GM12891 (cell line): ENCODE data around the gene IL1RAPL1.

Source experiments
- DNase-seq: peaks from one replicate; pipeline ENCODE4 v3.0.0; 2011; ENCODE audit warnings: low spot score; ENCODE audit not compliant: insufficient read length
- FAIRE-seq: peaks from 2 replicates; lab custom pipeline; 2011; peaks lifted over from hg19 to GRCh38; lab: Jason Lieb, UNC
- PAX5 ChIP-seq: IDR thresholded peaks from 2 replicates; pipeline ENCODE4 v1.6.1; 2011; ENCODE audit warnings: low read length, moderate library complexity, mild to moderate bottlenecking; ENCODE audit not compliant: insufficient read depth, severe bottlenecking
- POLR2A ChIP-seq: IDR thresholded peaks from 2 replicates; pipeline ENCODE4 v1.6.1; 2011; ENCODE audit warnings: low read depth, low read length, control low read depth
- POLR2AphosphoS5 ChIP-seq: IDR thresholded peaks from 2 replicates; pipeline ENCODE4 v1.6.1; 2011; ENCODE audit warnings: low read depth, low read length, control low read depth
- POU2F2 ChIP-seq: IDR thresholded peaks from 2 replicates; pipeline ENCODE4 v1.6.1; 2011; ENCODE audit warnings: low read depth, mild to moderate bottlenecking, control low read depth, low read length, moderate library complexity
- SPI1 ChIP-seq: IDR thresholded peaks from 2 replicates; pipeline ENCODE4 v1.6.1; 2011; ENCODE audit warnings: low read depth, low read length, control low read depth
- TAF1 ChIP-seq: IDR thresholded peaks from 2 replicates; pipeline ENCODE4 v1.6.1; 2011; ENCODE audit warnings: low read depth, low read length, control low read depth

IL1RAPL1 gene

DNA sequence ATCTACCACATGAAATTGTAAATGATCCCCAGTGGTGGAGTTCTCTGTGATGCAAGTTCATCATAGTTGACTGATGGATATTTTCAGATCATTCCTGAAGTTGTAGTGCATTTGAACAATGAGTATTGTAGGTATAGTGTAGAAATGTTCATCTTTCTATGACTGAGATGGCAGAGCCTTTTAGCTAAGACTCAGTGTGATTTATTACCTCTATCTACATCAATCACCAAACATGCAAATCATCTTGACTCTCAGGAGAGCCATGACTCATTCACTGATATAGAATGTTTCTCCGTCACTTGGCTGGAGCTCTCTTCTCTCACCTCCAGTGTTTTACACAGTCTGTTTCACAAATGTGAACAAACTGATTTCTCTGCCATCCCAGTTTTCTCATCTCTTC, 392.6 kb downstream of the IL1RAPL1 start:
- FAIRE-seq (no peak), DNase-seq (no peak)
- TF ChIP-seq POLR2AphosphoS5, result no peak

DNA sequence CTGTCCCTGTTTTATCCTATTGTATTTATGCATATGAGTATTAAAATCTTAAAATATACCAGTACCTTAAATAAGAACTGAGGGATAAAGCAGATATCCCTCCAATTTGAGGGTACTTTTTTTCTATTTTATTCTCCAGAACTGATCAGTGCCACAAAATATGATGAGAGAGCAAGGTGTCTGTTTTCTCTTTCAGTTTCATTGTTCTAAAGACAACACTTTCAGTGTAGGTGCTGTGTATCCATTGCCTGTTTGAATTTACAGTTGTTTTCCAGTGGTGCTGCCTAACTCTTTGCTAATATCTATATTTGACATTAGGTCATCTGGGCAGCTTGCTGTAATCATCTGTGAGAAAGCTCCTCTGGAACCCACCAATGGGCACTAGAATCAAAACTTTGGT, 394.7 kb downstream of the IL1RAPL1 start:
- DNase-seq, result no peak
- TF ChIP-seq TAF1 (no peak), SPI1 (no peak), POLR2AphosphoS5 (no peak), POU2F2 (no peak), POLR2A (no peak), PAX5 (no peak)
- no peak for FAIRE-seq

DNA sequence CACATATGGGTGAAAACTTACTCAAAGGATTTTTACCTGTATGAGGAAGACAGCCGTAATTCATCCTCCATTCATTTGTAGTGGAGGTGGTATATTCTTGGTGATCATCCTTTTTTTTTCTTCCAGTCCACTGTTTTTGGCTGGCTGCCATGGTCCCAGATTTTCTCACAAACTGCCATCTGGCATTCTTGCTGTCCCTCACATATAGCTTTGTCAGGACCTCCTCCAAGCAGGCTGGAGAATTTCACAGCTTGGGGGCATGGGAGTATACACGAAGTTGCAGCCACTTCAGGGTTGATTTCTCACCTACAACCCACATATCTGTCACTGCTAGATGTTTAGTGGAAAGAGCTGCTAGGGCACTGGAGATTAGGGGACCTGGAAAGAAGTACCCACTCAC, 401.0 kb downstream of the IL1RAPL1 start:
- FAIRE-seq (no peak), DNase-seq (no peak)
- TF ChIP-seq POU2F2, result no peak
- TF ChIP-seq TAF1, result no peak
- TF ChIP-seq POLR2A, result no peak
- no peak for TF ChIP-seq PAX5
- no peak for TF ChIP-seq POLR2AphosphoS5
- no peak for TF ChIP-seq SPI1

DNA sequence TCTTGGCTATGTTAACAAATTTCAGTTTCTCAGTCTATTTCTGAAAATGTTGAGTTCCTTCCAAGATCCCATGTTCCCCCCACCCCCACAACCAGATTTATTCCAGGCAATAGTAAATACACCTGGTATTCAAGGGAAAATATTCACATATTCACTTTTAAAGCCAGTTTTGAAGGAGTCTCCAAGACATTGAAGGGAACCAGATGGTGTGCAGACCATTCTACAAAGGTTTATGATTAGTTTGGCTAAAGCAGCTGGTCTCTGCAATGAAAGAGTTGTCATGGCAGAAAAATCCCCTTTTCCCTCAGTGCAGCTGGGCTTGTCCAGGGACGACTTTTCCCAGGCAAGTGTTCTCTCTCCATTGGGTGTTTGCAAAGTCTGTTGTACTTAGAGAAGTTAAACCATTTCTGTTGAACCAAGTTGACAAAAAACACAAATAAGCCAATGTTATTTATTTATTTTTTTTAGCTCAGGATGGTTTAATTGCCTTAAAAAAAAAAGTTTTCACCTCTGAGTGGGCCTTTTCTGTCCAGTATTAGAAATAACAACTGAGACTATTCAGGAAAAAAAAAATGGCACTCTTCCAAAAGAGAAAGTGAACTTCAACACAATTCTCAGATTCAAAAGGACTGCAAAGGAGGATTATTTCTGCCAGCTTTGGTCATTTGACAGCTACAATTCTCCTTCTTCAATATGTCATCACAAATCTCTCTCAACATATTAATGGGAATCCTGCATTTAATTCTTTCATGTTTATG, 410.6 kb downstream of the IL1RAPL1 start:
- FAIRE-seq, result no peak
- DNase-seq, result no peak
- no peak for TF ChIP-seq POLR2A
- no peak for TF ChIP-seq TAF1
- no peak for TF ChIP-seq POLR2AphosphoS5
- no peak for TF ChIP-seq POU2F2
- no peak for TF ChIP-seq PAX5
- TF ChIP-seq SPI1, result no peak

DNA sequence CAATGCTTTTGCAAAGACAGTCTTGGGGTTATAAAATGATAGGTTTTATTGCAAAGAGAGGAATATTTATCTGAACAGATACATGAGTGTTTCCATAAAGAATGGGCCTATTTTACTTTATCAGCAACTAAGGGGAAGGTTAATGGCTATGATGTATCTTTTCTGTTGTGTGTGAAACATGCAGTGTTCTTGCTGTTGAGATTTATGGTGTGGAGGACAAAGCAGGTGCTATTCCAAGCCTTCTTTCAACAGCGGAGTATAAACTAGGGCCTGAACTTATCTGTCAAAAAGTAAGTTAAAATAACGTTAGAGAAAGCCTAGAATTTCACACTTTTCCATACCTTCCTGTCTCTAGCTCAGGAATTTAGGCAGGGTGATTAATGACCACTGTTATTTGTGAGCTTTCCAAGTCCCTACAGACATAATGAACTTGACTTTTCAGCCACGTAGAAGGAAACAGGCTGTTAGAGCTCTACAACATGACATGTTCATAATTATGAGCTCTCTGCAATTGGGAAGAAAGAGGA, 411.4 kb downstream of the IL1RAPL1 start:
- TF ChIP-seq SPI1, result no peak
- no peak for TF ChIP-seq POLR2A
- TF ChIP-seq POU2F2, result no peak
- TF ChIP-seq TAF1, result no peak
- no peak for TF ChIP-seq POLR2AphosphoS5
- no peak for TF ChIP-seq PAX5
- FAIRE-seq (no peak), DNase-seq (no peak)

DNA sequence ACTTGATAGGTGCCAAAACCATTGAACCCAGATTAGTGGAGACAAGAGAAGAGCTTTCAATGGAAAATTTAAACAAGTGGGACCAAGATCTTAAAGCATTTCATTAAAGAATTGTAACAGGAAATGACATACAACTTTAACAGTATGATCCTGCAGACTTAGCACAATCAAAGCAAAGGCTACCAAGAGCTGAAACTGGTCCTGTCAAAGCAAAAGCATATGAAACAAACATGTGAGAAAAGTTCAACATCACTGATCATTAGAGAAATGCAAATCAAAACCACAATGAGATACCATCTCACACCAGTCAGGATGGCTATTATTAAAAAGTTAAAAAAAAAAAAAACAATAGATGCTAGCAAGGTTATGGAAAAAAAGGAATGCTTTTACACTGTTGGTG, 425.6 kb downstream of the IL1RAPL1 start:
- FAIRE-seq (no peak), DNase-seq (no peak)
- TF ChIP-seq POU2F2, result no peak
- TF ChIP-seq POLR2AphosphoS5, result no peak
- no peak for TF ChIP-seq PAX5
- TF ChIP-seq SPI1, result no peak
- no peak for TF ChIP-seq TAF1
- TF ChIP-seq POLR2A, result no peak

DNA sequence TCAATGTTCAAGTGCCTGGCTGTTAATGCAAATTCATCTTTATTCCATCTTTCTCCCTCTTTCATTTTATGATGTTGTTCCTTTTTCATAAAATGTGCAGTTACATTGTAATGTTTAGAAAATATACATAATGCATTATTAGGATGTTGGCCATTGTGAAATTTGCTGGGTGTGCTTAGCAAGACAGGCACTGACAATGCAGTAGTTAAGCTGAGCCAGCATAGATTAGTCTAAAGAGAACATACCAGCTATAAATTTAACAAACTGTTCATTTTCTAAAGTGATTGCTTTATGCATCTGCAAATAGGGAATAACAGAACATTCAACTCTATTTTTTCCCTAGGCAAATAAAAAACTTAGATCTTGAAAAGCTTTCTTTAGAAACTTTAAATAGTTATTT, 436.0 kb downstream of the IL1RAPL1 start:
- no peak for FAIRE-seq
- no peak for TF ChIP-seq POLR2A
- no peak for TF ChIP-seq PAX5
- TF ChIP-seq SPI1, result no peak
- no peak for TF ChIP-seq TAF1
- TF ChIP-seq POU2F2, result no peak
- no peak for TF ChIP-seq POLR2AphosphoS5
- DNase-seq, result no peak

DNA sequence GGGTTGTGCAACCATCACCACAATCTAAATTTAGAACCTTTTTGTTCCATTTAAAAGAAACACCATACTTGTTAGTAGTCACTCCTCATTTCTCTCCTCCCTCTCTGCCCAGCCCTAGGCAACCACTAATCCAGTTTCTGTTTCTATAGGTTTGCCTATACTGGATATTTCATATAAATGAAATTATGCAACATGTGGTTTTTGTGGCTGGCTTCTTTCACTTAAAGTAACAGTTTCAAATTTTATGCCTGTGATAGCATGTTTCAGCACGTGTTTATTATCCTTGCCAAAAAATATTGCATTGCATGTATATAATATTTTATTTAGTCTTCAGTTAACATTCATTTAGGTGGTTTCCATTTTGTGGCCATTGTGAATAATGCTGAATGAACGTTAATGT, 437.6 kb downstream of the IL1RAPL1 start:
- no peak for TF ChIP-seq POU2F2
- no peak for TF ChIP-seq POLR2A
- TF ChIP-seq POLR2AphosphoS5, result no peak
- DNase-seq (no peak), FAIRE-seq (no peak)

DNA sequence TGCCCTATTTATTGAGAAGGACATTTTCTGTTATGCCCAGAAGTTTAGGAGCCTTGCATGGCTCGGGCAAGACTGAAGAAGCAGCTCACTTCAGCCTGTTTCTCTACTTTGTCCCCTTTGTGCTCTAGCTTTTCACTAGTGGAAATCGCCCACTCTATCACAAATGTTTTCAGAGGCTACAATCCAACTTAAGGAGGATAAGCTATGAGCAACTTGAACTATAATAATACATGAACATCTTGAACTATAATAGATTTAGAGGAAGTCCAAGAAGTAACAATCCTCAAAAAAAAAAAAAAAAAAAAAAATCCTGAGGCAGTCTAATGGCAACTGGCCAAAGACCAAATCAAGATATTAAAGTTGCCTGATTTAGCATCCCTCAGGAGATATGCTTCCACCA, 452.3 kb downstream of the IL1RAPL1 start:
- DNase-seq (no peak), FAIRE-seq (no peak)
- TF ChIP-seq POU2F2 (no peak), SPI1 (no peak), TAF1 (no peak), POLR2AphosphoS5 (no peak), PAX5 (no peak), POLR2A (no peak)

DNA sequence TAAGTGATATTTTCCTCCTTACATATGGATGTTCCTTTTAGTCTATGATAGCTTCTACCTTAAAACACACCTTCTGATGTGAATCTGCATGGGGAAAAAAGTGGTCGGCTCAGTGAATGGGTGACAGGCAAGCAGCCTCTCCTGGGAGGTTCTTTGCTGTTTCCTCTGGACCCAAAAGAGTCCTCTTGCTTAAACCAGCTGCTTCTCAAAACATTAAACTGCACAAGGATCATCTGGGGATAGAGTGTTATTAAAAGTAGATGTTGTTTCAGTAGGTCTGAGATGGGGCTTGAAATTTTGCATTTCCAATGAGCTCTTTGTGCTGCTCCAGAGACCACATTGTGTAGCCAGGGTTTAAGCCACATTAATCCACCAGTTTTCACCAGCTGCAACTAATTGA, 452.9 kb downstream of the IL1RAPL1 start:
- FAIRE-seq, result no peak
- no peak for TF ChIP-seq TAF1
- no peak for TF ChIP-seq POU2F2
- no peak for TF ChIP-seq SPI1
- TF ChIP-seq POLR2AphosphoS5, result no peak
- TF ChIP-seq PAX5, result no peak
- no peak for TF ChIP-seq POLR2A
- no peak for DNase-seq

DNA sequence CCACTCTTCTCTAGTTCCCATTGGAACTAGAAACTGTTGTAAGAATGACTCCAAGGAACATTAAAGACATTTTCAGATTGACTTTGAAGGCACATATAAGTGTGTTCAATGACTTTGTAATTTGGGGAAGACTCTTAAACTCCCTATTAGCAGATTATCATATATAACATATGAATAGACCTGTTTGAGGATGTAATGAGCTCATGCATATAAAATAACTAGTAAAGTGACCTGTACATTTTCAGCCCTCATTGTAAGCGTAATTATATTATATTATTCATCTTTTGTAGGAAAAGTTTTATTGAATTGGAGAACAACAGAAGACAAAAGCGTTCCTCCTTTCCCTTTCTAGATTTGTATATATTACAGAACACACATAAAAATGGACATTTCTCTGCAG, 455.1 kb downstream of the IL1RAPL1 start:
- no peak for DNase-seq
- no peak for TF ChIP-seq POU2F2
- TF ChIP-seq TAF1, result no peak
- TF ChIP-seq SPI1, result no peak
- no peak for TF ChIP-seq POLR2AphosphoS5
- TF ChIP-seq PAX5, result no peak
- no peak for TF ChIP-seq POLR2A
- no peak for FAIRE-seq
